Erythroblast (primary cell): Measurements from ENCODE around the gene GNA12.

Source experiments
- GATA1 ChIP-seq: IDR thresholded peaks from 2 replicates; pipeline ENCODE4 v1.6.1; 2011; ENCODE audit warnings: low read depth, mild to moderate bottlenecking, control low read depth, low read length, moderate library complexity
- POLR2A ChIP-seq: IDR thresholded peaks from 2 replicates; pipeline ENCODE4 v1.6.1; 2011; ENCODE audit warnings: mild to moderate bottlenecking, low read length

- TF ChIP-seq POLR2A (no peak), GATA1 (no peak)
Observed at GRCh38 chr7:2792235-2792634, 51.9 kb downstream of the GNA12 start.
